Putamen (tissue), 1 donor: ENCODE results near the gene GALNT8.
A peak's percentile ranks its signal among the peaks of the same experiment; 100 is the strongest.

Experiments
- DNase-seq: peaks from one replicate; pipeline ENCODE4 v3.0.0-alpha.2; 2016; ENCODE audit warnings: low spot score

Gene GALNT8

DNA sequence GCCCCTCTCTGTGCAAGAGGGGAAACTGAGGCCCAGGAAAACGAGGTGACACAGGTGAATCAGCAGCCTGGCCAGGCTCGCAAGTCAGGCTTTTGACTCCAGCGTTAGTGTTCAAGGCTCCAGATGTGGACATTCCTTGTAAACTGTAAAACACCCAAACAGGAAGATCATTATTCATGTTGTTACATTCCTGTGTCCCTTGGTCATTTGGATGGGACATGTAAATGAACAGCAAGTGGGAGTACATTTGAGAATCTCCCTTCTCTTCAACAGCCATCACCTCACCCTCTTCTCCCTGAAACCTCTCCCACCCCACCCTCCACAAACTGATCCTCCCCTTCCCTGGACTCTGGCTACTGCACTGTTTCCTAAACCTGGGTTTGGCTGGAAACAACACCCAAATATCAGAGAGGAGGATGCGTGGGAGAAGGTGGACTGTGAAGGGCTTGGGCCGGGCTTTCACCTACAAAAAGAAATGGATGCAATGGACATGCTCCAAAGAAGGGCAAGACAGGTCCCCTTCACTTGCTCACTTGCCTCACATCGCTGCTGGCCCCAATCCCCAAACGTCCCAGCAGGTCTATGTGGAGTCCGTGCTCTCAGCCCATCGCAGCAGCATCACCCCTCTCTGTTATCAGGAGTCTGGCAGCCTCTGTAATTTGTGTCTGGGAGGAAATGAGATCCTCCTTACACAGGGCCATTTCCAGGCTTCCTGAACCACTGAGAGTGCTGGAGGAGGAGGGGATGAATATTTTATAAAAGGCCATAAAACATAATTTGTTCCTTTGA, 76.7 kb downstream of the GALNT8 start:
- no peak for DNase-seq

GRCh38 chr12:4800555-4800954, 80.4 kb downstream of the GALNT8 start:
- no peak for DNase-seq

DNA sequence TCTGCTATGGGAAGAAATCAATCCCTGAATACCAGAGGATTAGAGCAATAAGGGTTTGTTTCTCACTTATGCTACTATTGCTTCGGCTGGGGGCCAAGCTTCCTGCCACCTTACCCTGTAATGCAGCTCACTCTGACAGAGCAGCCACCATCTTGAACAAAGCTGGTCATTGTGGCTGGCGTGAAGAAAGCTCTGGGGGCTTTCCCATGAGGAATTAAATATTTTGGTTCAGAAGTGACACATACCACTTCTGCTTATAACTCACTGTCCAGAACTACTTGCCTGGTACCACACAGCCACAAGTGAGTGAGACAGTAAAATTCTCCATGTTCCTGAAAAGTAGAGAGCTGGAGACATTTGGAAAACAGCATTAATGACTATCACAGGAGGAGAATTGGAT, 82.6 kb downstream of the GALNT8 start:
- no peak for DNase-seq

GRCh38 chr12:4806439-4807115, 86.4 kb downstream of the GALNT8 start:
- DNase-seq = no peak

DNA sequence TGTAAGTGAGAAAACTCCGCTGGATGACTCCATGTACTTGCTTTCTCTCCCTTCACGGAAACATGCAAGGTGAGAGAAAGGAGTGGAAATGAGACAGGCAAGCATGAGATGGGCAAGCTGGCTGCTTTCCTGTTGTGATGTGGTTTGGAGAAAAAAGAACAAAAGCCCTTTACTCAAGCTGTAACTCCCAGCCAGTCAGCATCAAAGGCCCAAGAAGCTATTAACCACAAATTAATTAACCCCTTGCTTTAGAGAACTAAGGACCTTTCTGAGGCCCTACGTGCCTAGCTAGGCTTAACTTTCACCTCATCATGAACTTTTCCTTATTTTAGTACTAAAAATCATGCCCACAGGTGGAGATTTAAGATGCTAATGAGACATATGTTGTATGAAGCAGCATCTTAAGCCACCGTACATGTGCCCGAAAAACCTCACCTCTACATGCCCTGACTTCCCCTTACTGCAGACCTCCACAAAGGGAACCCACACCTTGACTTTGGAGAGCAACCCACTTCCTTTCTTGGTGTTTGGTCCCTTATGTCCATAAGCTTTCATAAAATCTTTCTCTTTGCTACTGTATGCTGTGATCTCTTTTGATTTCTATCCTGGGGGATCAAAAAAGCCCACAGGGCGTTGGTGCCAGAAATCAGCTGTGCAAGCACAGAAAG, 87.0 kb downstream of the GALNT8 start:
- DNase-seq = no peak

DNA sequence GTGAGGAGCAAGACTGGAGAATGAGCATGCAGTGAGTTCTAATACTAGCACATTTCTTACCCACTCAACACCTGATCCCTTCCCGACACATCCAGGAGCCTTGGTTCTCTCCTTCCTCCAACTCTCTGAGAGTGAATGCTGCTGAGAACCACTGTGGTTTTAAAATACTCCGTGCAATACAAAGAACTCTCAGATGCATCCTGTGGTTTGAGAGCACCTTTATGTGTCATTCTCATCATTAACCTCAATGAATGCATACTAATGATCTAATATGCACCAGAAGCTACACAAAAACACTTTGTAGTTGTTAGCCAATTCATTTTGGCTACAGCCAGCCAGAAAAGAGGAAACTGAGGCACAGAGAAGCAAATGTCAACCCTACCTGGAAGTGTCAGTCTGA, 87.6 kb downstream of the GALNT8 start:
- no peak for DNase-seq

DNA sequence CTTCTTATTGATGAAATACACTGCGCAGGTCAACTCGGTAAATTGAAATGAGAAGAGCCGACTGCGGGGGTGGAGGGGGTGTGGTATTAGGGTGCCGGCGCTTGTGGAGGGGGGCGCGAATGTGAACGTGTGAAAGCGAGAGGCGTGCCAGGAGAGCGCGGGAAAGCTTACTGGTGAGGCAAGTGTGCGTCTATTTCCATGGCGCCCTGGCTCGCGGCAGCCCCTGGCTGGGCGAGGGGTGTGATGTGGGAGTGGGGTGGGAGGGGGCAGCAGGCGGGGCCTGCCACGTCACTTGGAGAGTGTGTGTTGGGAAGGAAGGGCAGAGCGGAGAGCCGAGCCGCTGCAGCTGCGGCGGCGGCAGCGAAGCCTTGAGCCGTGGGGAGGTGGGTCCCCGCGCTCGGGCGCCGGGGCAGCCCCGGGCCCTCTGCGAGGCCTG, 88.8 kb downstream of the GALNT8 start:
- peak; percentile 16 for DNase-seq

GRCh38 chr12:4809449-4810218, 89.4 kb downstream of the GALNT8 start:
- DNase-seq = no peak

DNA sequence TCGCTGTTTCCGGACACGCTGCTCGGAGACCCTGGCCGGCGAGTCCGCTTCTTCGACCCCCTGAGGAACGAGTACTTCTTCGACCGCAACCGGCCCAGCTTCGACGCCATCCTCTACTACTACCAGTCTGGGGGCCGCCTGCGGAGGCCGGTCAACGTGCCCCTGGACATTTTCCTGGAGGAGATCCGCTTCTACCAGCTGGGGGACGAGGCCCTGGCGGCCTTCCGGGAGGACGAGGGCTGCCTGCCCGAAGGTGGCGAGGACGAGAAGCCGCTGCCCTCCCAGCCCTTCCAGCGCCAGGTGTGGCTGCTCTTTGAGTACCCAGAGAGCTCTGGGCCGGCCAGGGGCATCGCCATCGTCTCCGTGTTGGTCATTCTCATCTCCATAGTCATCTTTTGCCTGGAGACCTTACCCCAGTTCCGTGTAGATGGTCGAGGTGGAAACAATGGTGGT, 90.0 kb downstream of the GALNT8 start:
- DNase-seq = no peak

DNA sequence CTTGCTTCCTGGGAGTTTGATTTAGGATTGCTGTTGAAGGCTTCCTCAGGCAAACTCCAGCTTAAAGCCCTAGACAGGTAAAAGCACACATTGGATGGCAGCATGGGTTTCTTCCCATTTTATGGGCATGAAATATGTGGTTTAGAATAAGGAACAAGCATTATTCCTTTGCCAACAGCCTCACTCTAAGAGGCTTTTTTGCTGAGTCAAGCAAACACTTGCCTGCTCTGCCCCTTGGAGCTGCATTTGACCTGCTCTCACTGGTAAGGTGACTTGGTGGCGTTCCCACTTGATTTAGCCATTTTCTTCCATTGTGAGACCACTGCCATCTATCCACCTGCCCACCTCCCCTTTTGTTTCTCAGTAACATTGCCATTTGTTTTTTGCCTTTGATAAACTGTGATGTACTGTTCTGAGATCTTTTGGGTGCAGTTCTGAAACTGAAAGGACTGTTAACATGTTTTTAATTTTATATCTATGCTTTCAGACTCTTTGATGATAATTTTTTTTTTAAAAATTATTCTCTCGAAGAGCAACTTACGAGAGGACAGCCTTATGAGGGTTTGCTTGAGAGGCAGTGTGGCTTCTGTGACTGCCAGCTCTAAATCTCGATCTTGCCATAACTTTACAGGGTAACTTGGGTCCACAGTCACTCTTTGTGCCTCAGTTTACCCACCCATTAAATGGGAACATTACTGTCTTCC, 92.6 kb downstream of the GALNT8 start:
- DNase-seq = no peak

GRCh38 chr12:4813741-4814140, 93.5 kb downstream of the GALNT8 start:
- no peak for DNase-seq

DNA sequence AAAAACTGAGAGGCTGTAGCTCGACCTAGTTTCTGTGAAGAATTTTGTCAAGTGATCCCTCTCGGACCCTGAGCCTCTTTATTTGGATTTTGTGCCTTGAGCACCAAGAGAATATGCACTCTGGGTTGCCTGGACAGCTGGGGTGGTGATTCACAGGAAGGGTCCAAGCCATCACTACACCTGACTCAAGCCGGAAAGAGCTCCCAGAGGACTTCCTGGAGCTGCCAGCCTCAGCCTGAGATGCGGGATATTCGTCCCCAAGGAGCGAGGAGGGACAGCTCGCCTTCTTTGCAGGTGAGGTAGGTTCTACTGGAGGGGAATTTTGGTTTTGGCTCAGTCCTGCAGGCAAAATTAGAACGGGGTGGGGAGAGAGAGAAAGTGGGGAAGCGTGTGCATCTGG, 94.3 kb downstream of the GALNT8 start:
- DNase-seq = no peak

- DNase-seq = no peak
Observed at GRCh38 chr12:4816744-4817525, 96.7 kb downstream of the GALNT8 start.

DNA sequence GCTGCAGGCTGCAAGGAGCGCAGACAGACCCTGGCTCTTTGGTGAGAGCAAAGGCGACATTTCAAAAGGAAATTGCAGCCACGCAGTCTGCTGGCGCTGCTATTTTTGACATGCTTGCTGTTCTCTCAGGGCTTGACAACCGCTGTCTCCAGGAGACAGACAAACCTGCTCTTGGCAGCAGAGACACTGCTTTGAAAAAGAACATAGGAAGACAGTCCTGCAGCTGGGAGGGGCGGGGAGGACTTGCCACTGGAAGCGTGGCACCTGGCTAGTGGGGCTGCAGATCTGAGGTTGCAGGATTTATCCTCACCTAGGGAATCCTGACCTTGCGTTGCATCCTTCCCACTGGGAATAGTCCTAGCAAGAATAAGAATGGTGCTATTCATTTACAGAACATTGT, 97.7 kb downstream of the GALNT8 start:
- peak; percentile 20 for DNase-seq

GRCh38 chr12:4819654-4820053, 99.5 kb downstream of the GALNT8 start:
- DNase-seq = no peak

GRCh38 chr12:4820971-4821370, 100.8 kb downstream of the GALNT8 start:
- DNase-seq = no peak
